Measurements from ENCODE around the gene PRODH.
"Not testable (repeated sequence)": the region's sequence is repeated elsewhere in the genome, so short reads cannot be mapped to it uniquely, and the experiment has no call there.

- not testable (repeated sequence) for TF ChIP-seq POLR2A (IDR thresholded peaks at IDR 0.05); CTCF (IDR thresholded peaks at IDR 0.05 in 8 of 11, conservative IDR thresholded peaks at IDR 0.05 in 3 of 11)
These were observed 31.4 kb upstream of the PRODH start for GRCh38 chr22:18967391-18968010.

Measured in spleen (tissue), 7 donors.